WTC11 (cell line): ENCODE results near the gene M1AP. TPM values are rescaled to one million over a fixed set of nuclear protein-coding genes. Genes with fewer than 3 reads are reported as not detected.

Source experiments
- ATAC-seq: fragments of 200-7000 bp; cut with Tn5 transposase; 2 replicates; pipeline ENCODE4 v1.10.0; 2021; ENCODE audit warnings: mild to moderate bottlenecking, moderate library complexity
- CTCF ChIA-PET: fragments of 300-600 bp; sonication (Branson Sonifier 250); formaldehyde crosslinking; loops from one replicate; lab custom pipeline; 2021; ENCODE audit warnings: antibody characterized with exemption; lab: Charles Lee
- POLR2A ChIA-PET: fragments of 350-600 bp; sonication (Branson Sonifier 250); formaldehyde crosslinking; loops from one replicate; lab custom pipeline; 2021; ENCODE audit warnings: antibody characterized with exemption; lab: Charles Lee
- DNase-seq: peaks from one replicate; pipeline ENCODE4 v3.0.0; 2021; ENCODE audit warnings: low spot score
- H3K27ac Mint-ChIP-seq: 2 replicates; pipeline ENCODE4 v1.8.0; 2021; ENCODE audit warnings: mixed read lengths
- H3K27me3 Mint-ChIP-seq: 2 replicates; pipeline ENCODE4 v1.8.0; 2021; ENCODE audit warnings: low read depth, mild to moderate bottlenecking, moderate library complexity, mixed read lengths
- H3K36me3 Mint-ChIP-seq: 2 replicates; pipeline ENCODE4 v1.8.0; 2021; ENCODE audit warnings: mixed read lengths
- H3K4me1 Mint-ChIP-seq: 2 replicates; pipeline ENCODE4 v1.8.0; 2022; ENCODE audit warnings: mixed read lengths
- H3K4me3 Mint-ChIP-seq: 2 replicates; pipeline ENCODE4 v1.8.0; 2021; ENCODE audit warnings: mild to moderate bottlenecking, moderate library complexity, mixed read lengths
- H3K9me3 Mint-ChIP-seq: 2 replicates; pipeline ENCODE4 v1.8.0; 2021; ENCODE audit warnings: mixed read lengths
- AFF4 ChIP-seq: sonication (generic); formaldehyde crosslinking; IDR thresholded peaks from 2 replicates; pipeline ENCODE4 v1.8.1; 2023; ENCODE audit warnings: mild to moderate bottlenecking, missing genetic modification reagents, borderline replicate concordance
- CTCF ChIP-seq: fragments of 200-600 bp; IDR thresholded peaks from 2 replicates; pipeline ENCODE4 v1.8.0; 2022; ENCODE audit warnings: antibody characterized with exemption
- E2F1 ChIP-seq: sonication (generic); formaldehyde crosslinking; IDR thresholded peaks from 2 replicates; pipeline ENCODE4 v1.8.0; 2022; ENCODE audit warnings: mild to moderate bottlenecking, missing genetic modification reagents
- FOXJ3 ChIP-seq: sonication (generic); formaldehyde crosslinking; IDR thresholded peaks from 2 replicates; pipeline ENCODE4 v1.9.0; 2021; ENCODE audit warnings: missing genetic modification reagents, mild to moderate bottlenecking, borderline replicate concordance
- FOXP1 ChIP-seq: sonication (generic); formaldehyde crosslinking; IDR thresholded peaks from 2 replicates; pipeline ENCODE4 v1.8.0; 2022; ENCODE audit warnings: missing genetic modification reagents, mild to moderate bottlenecking, moderate library complexity, borderline replicate concordance
- FOXP4 ChIP-seq: sonication (generic); formaldehyde crosslinking; IDR thresholded peaks from 2 replicates; pipeline ENCODE4 v1.8.0; 2022; ENCODE audit warnings: mild to moderate bottlenecking, missing genetic modification reagents
- GRHL2 ChIP-seq: fragments of 250-450 bp; sonication (Bioruptor Pico); IDR thresholded peaks from 2 replicates; pipeline ENCODE4 v1.8.0; 2022; ENCODE audit warnings: mild to moderate bottlenecking, moderate library complexity; ENCODE audit not compliant: insufficient replicate concordance, severe bottlenecking
- IRF1 ChIP-seq: sonication (generic); formaldehyde crosslinking; IDR thresholded peaks from 2 replicates; pipeline ENCODE4 v1.8.0; 2023; ENCODE audit warnings: missing genetic modification reagents
- MLX ChIP-seq: sonication (generic); formaldehyde crosslinking; IDR thresholded peaks from 2 replicates; pipeline ENCODE4 v1.8.1; 2023; ENCODE audit warnings: mild to moderate bottlenecking, missing genetic modification reagents, moderate library complexity
- NFE2L1 ChIP-seq: sonication (generic); formaldehyde crosslinking; IDR thresholded peaks from 2 replicates; pipeline ENCODE4 v1.8.1; 2023; ENCODE audit warnings: missing genetic modification reagents
- NFYB ChIP-seq: sonication (generic); formaldehyde crosslinking; conservative IDR thresholded peaks from 2 replicates; pipeline ENCODE4 v1.8.0; 2022; ENCODE audit warnings: low read depth, missing genetic modification reagents
- SMAD3 ChIP-seq: sonication (generic); formaldehyde crosslinking; IDR thresholded peaks from 2 replicates; pipeline ENCODE4 v1.8.0; 2022; ENCODE audit warnings: missing genetic modification reagents, mild to moderate bottlenecking, borderline replicate concordance
- SMAD4 ChIP-seq: sonication (generic); formaldehyde crosslinking; IDR thresholded peaks from 2 replicates; pipeline ENCODE4 v1.8.0; 2022; ENCODE audit warnings: mild to moderate bottlenecking, missing genetic modification reagents
- USF2 ChIP-seq: sonication (generic); formaldehyde crosslinking; IDR thresholded peaks from 2 replicates; pipeline ENCODE4 v1.8.1; 2023; ENCODE audit warnings: mild to moderate bottlenecking, missing genetic modification reagents, moderate library complexity
- ZBTB43 ChIP-seq: sonication (generic); formaldehyde crosslinking; IDR thresholded peaks from 2 replicates; pipeline ENCODE4 v1.8.1; 2023; ENCODE audit warnings: mild to moderate bottlenecking, missing genetic modification reagents
- ZNF263 ChIP-seq: sonication (generic); formaldehyde crosslinking; IDR thresholded peaks from 2 replicates; pipeline ENCODE4 v1.8.1; 2022; ENCODE audit warnings: low read depth, mild to moderate bottlenecking, moderate library complexity, missing genetic modification reagents
- ZNF416 ChIP-seq: fragments of 250-450 bp; sonication (Bioruptor Pico); IDR thresholded peaks from 2 replicates; pipeline ENCODE4 v1.9.0; 2021; ENCODE audit warnings: mild to moderate bottlenecking, inconsistent platforms
- ZNF671 ChIP-seq: fragments of 250-450 bp; sonication (Bioruptor Pico); IDR thresholded peaks from 2 replicates; pipeline ENCODE4 v1.8.0; 2021; ENCODE audit warnings: mild to moderate bottlenecking
- total RNA-seq: library from RNA; stranded (reverse); gene quantifications from 3 replicates; pipeline ENCODE4 v1.2.3, GENCODE V29; 2021

Gene M1AP
- total RNA-seq, 1 experiment from 2014 or later, result 5.9 TPM

- no peaks in the 10 kb centered on the region for H3K9me3 Mint-ChIP-seq
- DNase-seq (no peak), ATAC-seq (no peak)
- CTCF ChIA-PET, result no interaction called here
- peaks cover 7% of the 10 kb centered on the region for H3K27me3 Mint-ChIP-seq
- H3K4me3 Mint-ChIP-seq, result no peak overlapping the region
- no peaks in the 10 kb centered on the region for H3K36me3 Mint-ChIP-seq
- POLR2A ChIA-PET, result no interaction called here
- no peak overlapping the region for H3K27ac Mint-ChIP-seq
- TF ChIP-seq USF2 (CRISPR knock-in tag), result no peak
- TF ChIP-seq SMAD4 (CRISPR knock-in tag), result no peak
- no peak for TF ChIP-seq ZNF263
- H3K4me1 Mint-ChIP-seq, result peaks cover 8% of the 10 kb centered on the region; the same call in 1 of the 2 replicates
Measured at GRCh38 chr2:74540291-74540690, 107.8 kb downstream of the M1AP start.

- TF ChIP-seq FOXP4 (CRISPR knock-in tag), result no peak
- TF ChIP-seq E2F1, result no peak
- no peak for TF ChIP-seq SMAD3
- POLR2A ChIA-PET, result interaction anchor here (0.9 kb wide), 1 partner anchor 21 kb away, joined by 3 read pairs; no protein-coding TSS in a partner anchor
Measured at GRCh38 chr2:74538881-74539339, 109.2 kb downstream of the M1AP start.

GRCh38 chr2:74537140-74537539 lies 111.0 kb downstream of the M1AP start:
- Mint-ChIP-seq H3K4me1 (peaks cover 8% of the 10 kb centered on the region; the same call in 1 of the 2 replicates), H3K27ac (no peak overlapping the region), H3K27me3 (0 out of 2 replicates have a peak, but pooled peaks cover 3% of the 10 kb centered on the region), H3K9me3 (no peaks in the 10 kb centered on the region), H3K4me3 (no peak overlapping the region), H3K36me3 (peaks cover 16% of the 10 kb centered on the region)
- ATAC-seq (no peak), DNase-seq (no peak)
- ChIA-PET CTCF (no interaction called here), POLR2A (no interaction called here)
- TF ChIP-seq ZBTB43 (no peak), NFE2L1 (CRISPR knock-in tag) (no peak), CTCF (no peak), IRF1 (CRISPR knock-in tag) (no peak), ZNF671 (CRISPR knock-in tag) (no peak), GRHL2 (no peak), NFYB (CRISPR knock-in tag) (no peak), FOXP1 (CRISPR knock-in tag) (no peak), MLX (CRISPR knock-in tag) (no peak), ZNF416 (CRISPR knock-in tag) (no peak), AFF4 (CRISPR knock-in tag) (no peak), USF2 (CRISPR knock-in tag) (no peak), FOXJ3 (CRISPR knock-in tag) (no peak)

More at GRCh38 chr2:74538881-74539339, 109.2 kb downstream of the M1AP start:
- no peak for DNase-seq
- H3K27me3 Mint-ChIP-seq, result peaks cover 3% of the 10 kb centered on the region; the same call in 1 of the 2 replicates
- H3K9me3 Mint-ChIP-seq, result no peaks in the 10 kb centered on the region
- H3K4me3 Mint-ChIP-seq, result no peak overlapping the region
- peaks cover 8% of the 10 kb centered on the region; the same call in 1 of the 2 replicates for H3K4me1 Mint-ChIP-seq
- H3K36me3 Mint-ChIP-seq, result peaks cover 2% of the 10 kb centered on the region; the same call in 1 of the 2 replicates
- H3K27ac Mint-ChIP-seq, result no peak overlapping the region
- ATAC-seq, result no peak
- CTCF ChIA-PET, result no interaction called here
